ENCODE data around the gene USP47.

USP47 gene

GRCh38 chr11:11959601-11960000 is 117.8 kb downstream of the USP47 start:
- H3K27ac ChIP-seq (ENCODE audit: extremely low read depth, low read depth, low read length), result no peak overlapping the region
- POLR2A ChIA-PET, result no interaction called here

GRCh38 chr11:11960687-11961086 is 118.9 kb downstream of the USP47 start:
- Histone ChIP-seq H3K9me3 (ENCODE audit: control insufficient read depth, insufficient read depth, low read depth, low read length) (no peaks in the 10 kb centered on the region), H3K27ac (ENCODE audit: extremely low read depth, low read depth, low read length) (no peak overlapping the region), H3K4me3 (ENCODE audit: low read depth, low read length) (no peak overlapping the region), H3K36me3 (ENCODE audit: control insufficient read depth in 2 of 2, insufficient read depth in 1 of 2, low read length in 2 of 2) (peaks cover 4 to 30% of the 10 kb centered on the region in 2 experiments; a peak in 2 of 3 replicates), H3K4me1 (ENCODE audit: control insufficient read depth, insufficient read depth, low read length) (no peaks in the 10 kb centered on the region)
- ChIA-PET CTCF (no interaction called here), POLR2A (no interaction called here)
- TF ChIP-seq ZNF449 (tag by site-specific recombination; IDR thresholded peaks at IDR 0.05) (0 out of 2 replicates have a peak, but pooled peaks have one; percentile 19), OSR2 (tag by site-specific recombination; IDR thresholded peaks at IDR 0.05) (no peak)

More at GRCh38 chr11:11959601-11960000, 117.8 kb downstream of the USP47 start:
- H3K9me3 ChIP-seq (ENCODE audit: control insufficient read depth, insufficient read depth, low read depth, low read length), result no peaks in the 10 kb centered on the region
- CTCF ChIA-PET, result interaction anchor here (1.4 kb wide), 1 partner anchor 28 kb away, joined by 4 read pairs; no protein-coding TSS in a partner anchor
- H3K4me3 ChIP-seq (ENCODE audit: low read depth, low read length), result no peak overlapping the region
- peaks cover 7 to 40% of the 10 kb centered on the region in 2 experiments; a peak in 2 of 3 replicates for H3K36me3 ChIP-seq (ENCODE audit: control insufficient read depth in 2 of 2, insufficient read depth in 1 of 2, low read length in 2 of 2)
- no peaks in the 10 kb centered on the region for H3K4me1 ChIP-seq (ENCODE audit: control insufficient read depth, insufficient read depth, low read length)
- TF ChIP-seq, protein P1, sequence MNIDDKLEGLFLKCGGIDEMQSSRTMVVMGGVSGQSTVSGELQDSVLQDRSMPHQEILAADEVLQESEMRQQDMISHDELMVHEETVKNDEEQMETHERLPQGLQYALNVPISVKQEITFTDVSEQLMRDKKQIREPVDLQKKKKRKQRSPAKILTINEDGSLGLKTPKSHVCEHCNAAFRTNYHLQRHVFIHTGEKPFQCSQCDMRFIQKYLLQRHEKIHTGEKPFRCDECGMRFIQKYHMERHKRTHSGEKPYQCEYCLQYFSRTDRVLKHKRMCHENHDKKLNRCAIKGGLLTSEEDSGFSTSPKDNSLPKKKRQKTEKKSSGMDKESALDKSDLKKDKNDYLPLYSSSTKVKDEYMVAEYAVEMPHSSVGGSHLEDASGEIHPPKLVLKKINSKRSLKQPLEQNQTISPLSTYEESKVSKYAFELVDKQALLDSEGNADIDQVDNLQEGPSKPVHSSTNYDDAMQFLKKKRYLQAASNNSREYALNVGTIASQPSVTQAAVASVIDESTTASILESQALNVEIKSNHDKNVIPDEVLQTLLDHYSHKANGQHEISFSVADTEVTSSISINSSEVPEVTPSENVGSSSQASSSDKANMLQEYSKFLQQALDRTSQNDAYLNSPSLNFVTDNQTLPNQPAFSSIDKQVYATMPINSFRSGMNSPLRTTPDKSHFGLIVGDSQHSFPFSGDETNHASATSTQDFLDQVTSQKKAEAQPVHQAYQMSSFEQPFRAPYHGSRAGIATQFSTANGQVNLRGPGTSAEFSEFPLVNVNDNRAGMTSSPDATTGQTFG (tag by site-specific recombination; IDR thresholded peaks at IDR 0.05; ENCODE audit: borderline replicate concordance), result no peak
- TF ChIP-seq ZNF621 (tag by site-specific recombination; IDR thresholded peaks at IDR 0.05), result no peak
- TF ChIP-seq ZBTB20 (tag by site-specific recombination; IDR thresholded peaks at IDR 0.05), result no peak
- no peak for TF ChIP-seq AEBP2 (tag by site-specific recombination; IDR thresholded peaks at IDR 0.05; ENCODE audit: borderline replicate concordance)
- no peak for TF ChIP-seq GLI2 (tag by site-specific recombination; IDR thresholded peaks at IDR 0.05; ENCODE audit: borderline replicate concordance, low read depth)
- TF ChIP-seq REPIN1 (tag by site-specific recombination; IDR thresholded peaks at IDR 0.05; ENCODE audit: low read depth), result no peak
- TF ChIP-seq ZNF175 (tag by site-specific recombination; IDR thresholded peaks at IDR 0.05), result no peak

- Histone ChIP-seq H3K4me1 (ENCODE audit: control insufficient read depth, insufficient read depth, low read length) (no peaks in the 10 kb centered on the region), H3K36me3 (ENCODE audit: control insufficient read depth in 2 of 2, insufficient read depth in 1 of 2, low read length in 2 of 2) (peaks cover 0 to 22% of the 10 kb centered on the region in 2 experiments; a peak in 1 of 3 replicates), H3K27ac (ENCODE audit: extremely low read depth, low read depth, low read length) (no peak overlapping the region), H3K9me3 (ENCODE audit: control insufficient read depth, insufficient read depth, low read depth, low read length) (no peaks in the 10 kb centered on the region), H3K4me3 (ENCODE audit: low read depth, low read length) (no peak overlapping the region)
- TF ChIP-seq ZNF155 (tag by site-specific recombination; IDR thresholded peaks at IDR 0.05) (no peak), ZNF660 (tag by site-specific recombination; IDR thresholded peaks at IDR 0.05) (no peak)
- CTCF ChIA-PET, result interaction anchor here (0.6 to 1.2 kb wide), 2 partner anchors 17 to 29 kb away, joined by 3 to 4 read pairs; no protein-coding TSS in a partner anchor
- POLR2A ChIA-PET, result no interaction called here
Observed at GRCh38 chr11:11961399-11962028, 119.7 kb downstream of the USP47 start.

DNA sequence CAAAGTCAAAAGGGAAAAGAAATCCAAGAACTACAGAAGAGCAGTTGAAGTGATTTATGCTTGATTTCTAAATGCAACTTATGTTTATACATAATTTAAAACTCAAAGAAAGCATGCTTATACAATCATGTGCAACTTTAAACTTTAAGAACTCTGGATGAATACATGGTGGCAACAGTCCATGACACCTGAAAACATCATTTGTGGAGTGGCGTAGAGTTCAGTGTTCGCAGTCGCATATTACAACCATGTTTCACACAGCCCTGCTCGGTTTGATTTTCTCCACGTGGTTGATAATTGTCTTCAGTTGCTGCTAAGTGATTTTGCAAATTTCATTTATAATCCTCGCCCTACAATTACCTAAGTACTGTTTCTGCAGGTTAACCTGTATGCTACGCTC is 121.3 kb downstream of the USP47 start:
- H3K27ac ChIP-seq (ENCODE audit: extremely low read depth, low read depth, low read length), result no peak overlapping the region

More for the DNA sequence above, 121.3 kb downstream of the USP47 start:
- CTCF ChIA-PET, result no interaction called here
- H3K4me3 ChIP-seq (ENCODE audit: low read depth, low read length), result no peak overlapping the region
- H3K36me3 ChIP-seq (ENCODE audit: control insufficient read depth in 2 of 2, insufficient read depth in 1 of 2, low read length in 2 of 2), result peaks cover 0 to 11% of the 10 kb centered on the region in 2 experiments; a peak in 1 of 3 replicates
- POLR2A ChIA-PET, result interaction anchor here (0.8 kb wide), 1 partner anchor 16 kb away, joined by 3 read pairs; no protein-coding TSS in a partner anchor
- TF ChIP-seq TCF7L2 (IDR thresholded peaks at IDR 0.05; ENCODE audit: borderline replicate concordance, low read depth, low read length), result no peak
- H3K4me1 ChIP-seq (ENCODE audit: control insufficient read depth, insufficient read depth, low read length), result no peaks in the 10 kb centered on the region
- no peaks in the 10 kb centered on the region for H3K9me3 ChIP-seq (ENCODE audit: control insufficient read depth, insufficient read depth, low read depth, low read length)

All from HEK293 (cell line).